Fibroblast of lung (primary cell): ENCODE measurements around the gene MANEAL.

ENCODE experiments used
- CTCF ChIP-seq, 2 donors: IDR thresholded peaks in 1 of 2; conservative IDR thresholded peaks in 1 of 2; 1 replicate in 1 of 2; 2 replicates in 1 of 2; pipeline ENCODE4 v1.5.1; 2011 to 2012; ENCODE audit warnings: low read length in 2 of 2, control low read depth in 1 of 2, inconsistent platforms in 1 of 2, low read depth in 1 of 2, mild to moderate bottlenecking in 1 of 2
- EZH2 ChIP-seq: IDR thresholded peaks from 2 replicates; pipeline ENCODE4 v1.5.1; 2012; ENCODE audit warnings: low read length, control low read depth, mild to moderate bottlenecking; ENCODE audit errors: missing control alignments

GRCh38 chr1:37778654-37779053, 15.0 kb upstream of the MANEAL start:
- TF ChIP-seq CTCF (conservative IDR thresholded peaks at IDR 0.05 in 1 of 2, IDR thresholded peaks at IDR 0.05 in 1 of 2; ENCODE audit: low read depth in 1 of 2, low read length in 2 of 2) (no peak), EZH2 (no peak)
